Ovary (tissue), 9 donors: Measurements from ENCODE around the gene FLNC. TPM values are rescaled to one million over a fixed set of nuclear protein-coding genes. Genes with fewer than 3 reads are reported as not detected.

ENCODE experiments used
- DNase-seq, 5 donors: peaks; one replicate each; pipeline ENCODE4 v3.0.0-alpha.2; 2019 to 2020
- H3K27ac ChIP-seq, 2 donors: fragments of 200-600 bp; one replicate each; pipeline versions ENCODE4 v1.5.1 to v1.8.0; 2019 to 2022
- H3K27me3 ChIP-seq: fragments of 200-600 bp; one replicate; pipeline ENCODE4 v1.8.0; 2022
- H3K36me3 ChIP-seq: fragments of 200-600 bp; sonication (generic); one replicate; pipeline ENCODE4 v1.5.1; 2019
- H3K4me1 ChIP-seq: one replicate; pipeline ENCODE4 v1.8.1; 2013; ENCODE audit warnings: mild to moderate bottlenecking, moderate library complexity; ENCODE audit not compliant: insufficient read depth
- H3K4me3 ChIP-seq: fragments of 200-600 bp; sonication (generic); one replicate; pipeline ENCODE4 v1.5.1; 2017
- H3K9me3 ChIP-seq, 2 donors: fragments of 200-600 bp in 1 of 2; sonication (generic) in 1 of 2; one replicate each; pipeline versions ENCODE4 v1.5.1 to v1.8.1; 2013 to 2019; ENCODE audit warnings: mild to moderate bottlenecking in 1 of 2, moderate library complexity in 1 of 2
- CTCF ChIP-seq, 3 donors: fragments of 450-650 bp in 2 of 3; fragments of 200-600 bp in 1 of 3; IDR thresholded peaks; one replicate each; pipeline versions ENCODE4 v1.5.1 to v1.8.0; 2016 to 2022; ENCODE audit warnings: antibody characterized with exemption in 3 of 3, mild to moderate bottlenecking in 1 of 3
- EP300 ChIP-seq: sonication (generic); formaldehyde crosslinking; IDR thresholded peaks from one replicate; pipeline ENCODE4 v1.6.1; 2017; ENCODE audit warnings: antibody characterized with exemption
- POLR2A ChIP-seq: fragments of 450-650 bp; IDR thresholded peaks from one replicate; pipeline ENCODE4 v1.6.1; 2017; ENCODE audit warnings: antibody characterized with exemption, mild to moderate bottlenecking, moderate library complexity
- WGBS, 3 donors: extraction: QIAGEN DNeasy Blood & Tissue Kit in 1 of 3; methylation state at CpG; one replicate each; pipeline versions ENCODE4 v1.1.5 to v1.1.7; 2013 to 2017; 5-methylcytosine and 5-hydroxymethylcytosine counted together
- intact Hi-C, 4 donors: fragments of 100-400 bp; cut with DNase I; formaldehyde crosslinking; loops; one replicate each; pipeline versions ENCODE4 v1.11.0 to v1.15.1; 2022 to 2023
- polyA plus RNA-seq, 2 donors: library from polyadenylated mRNA; stranded (reverse); fragments of 200-250 nt in 1 of 2; fragments of 350-450 nt in 1 of 2; fragmentation: Illumina TruSeq in 1 of 2; extraction: RNeasy Lipid Tissue Mini Kit (QIAGEN cat#74804) in 1 of 2; gene quantifications; one replicate each; pipeline ENCODE4 v1.2.3, GENCODE V29; 2013 to 2014
- total RNA-seq, 7 donors: library from RNA; depleted of rRNA in 2 of 7; stranded (reverse); fragments of >200 nt in 2 of 7; fragmentation: NEBNext Ultra II Directional in 3 of 7; extraction: Animal tissue kit (Norgen Biotek cat#: 25700) in 3 of 7; gene quantifications; one replicate each; pipeline versions ENCODE4 v1.1.0 to v1.2.4, GENCODE V29; 2016 to 2023
- donor health status: DM: no; HTN: no; CAD: no; lungs with moderate emphysema.
- donor health status: DM: no; HTN: no; CAD: no.
- donor health status: Bipolar disorder and iron deficiency.
- donor health status: DM: yes; HTN: yes; CAD: no.
- donor health status: DM: no; HTN: no; CAD: no.
- donor health status: DM: yes; HTN: yes; CAD: no.

Gene FLNC
- total and polyA plus RNA-seq, 9 donors, result 6.5 to 51.2 (median 16.4) TPM

DNA sequence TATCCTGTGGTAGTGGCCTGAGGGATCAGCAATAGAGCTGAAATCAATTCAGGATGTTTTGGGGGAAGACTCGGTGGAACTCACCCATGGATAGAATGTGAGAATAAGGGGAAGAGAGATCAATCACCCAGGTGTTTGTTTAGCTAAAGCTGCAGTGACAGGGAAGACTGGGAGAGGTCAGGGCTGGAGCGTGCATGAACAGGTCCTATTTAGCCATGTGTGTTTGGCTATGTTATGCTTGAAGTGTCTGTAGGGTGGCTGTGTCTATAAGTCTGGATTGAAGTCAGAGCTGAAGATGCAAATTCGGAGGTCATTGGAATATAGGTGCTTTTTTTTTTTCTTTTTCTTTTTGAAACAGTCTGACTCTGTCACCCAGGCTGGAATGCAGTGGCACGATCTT, 37.0 kb downstream of the FLNC start:
- H3K36me3 ChIP-seq, result no peaks in the 10 kb centered on the region
- no peak overlapping the region for H3K4me3 ChIP-seq
- intact Hi-C loops, result no loop called here
- TF ChIP-seq EP300 (no peak), POLR2A (no peak), CTCF (IDR thresholded peaks at IDR 0.05) (no peak)
- H3K4me1 ChIP-seq, result peaks cover 10% of the 10 kb centered on the region
- H3K27me3 ChIP-seq, result no peaks in the 10 kb centered on the region
- no peak for DNase-seq
- 85 to 91% (median 86%) methylated on average over 4 of the region's 4 CpGs for WGBS, 3 donors
- H3K27ac ChIP-seq, result no peak overlapping the region
- no peaks in the 10 kb centered on the region for H3K9me3 ChIP-seq

DNA sequence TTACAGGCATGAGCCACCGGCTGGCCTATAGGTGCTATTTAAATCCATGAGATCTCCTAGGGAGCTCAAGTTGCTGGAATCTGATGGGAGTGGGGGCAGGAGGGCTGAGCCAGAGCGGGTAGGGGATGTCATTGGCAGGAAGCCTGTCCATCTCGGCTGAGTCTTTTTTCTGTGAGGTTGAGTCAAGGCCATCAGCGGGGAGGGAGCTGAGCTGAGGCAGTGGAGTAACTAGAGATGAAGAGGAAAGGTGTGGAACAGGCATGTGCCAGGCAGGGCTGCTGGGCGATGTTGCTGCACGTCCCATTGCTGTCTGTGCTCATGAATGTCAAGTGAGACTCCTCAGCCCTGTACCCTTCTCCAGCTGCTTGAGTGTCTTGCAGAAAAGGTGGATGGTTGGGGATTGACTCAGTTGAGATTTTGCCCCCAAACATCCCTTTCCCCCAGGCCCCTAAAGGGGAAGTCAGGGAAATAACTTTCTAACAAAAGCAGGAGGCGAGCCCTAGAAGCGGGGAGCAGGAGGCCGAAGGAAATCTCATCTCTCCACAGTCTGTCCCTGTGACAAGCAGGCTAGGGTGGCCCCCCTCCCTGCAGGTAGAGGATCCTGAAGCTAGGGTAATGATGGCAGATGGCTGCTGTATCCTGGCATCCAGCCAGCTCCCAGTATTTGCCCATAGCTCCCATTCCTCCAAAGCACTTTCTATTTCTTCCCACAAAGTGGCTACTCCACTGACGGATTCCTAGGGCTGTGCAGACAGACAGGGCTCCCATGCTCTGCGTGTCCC, 37.8 kb downstream of the FLNC start:
- intact Hi-C loops, result no loop called here
- H3K4me1 ChIP-seq, result peaks cover 9% of the 10 kb centered on the region

DNA sequence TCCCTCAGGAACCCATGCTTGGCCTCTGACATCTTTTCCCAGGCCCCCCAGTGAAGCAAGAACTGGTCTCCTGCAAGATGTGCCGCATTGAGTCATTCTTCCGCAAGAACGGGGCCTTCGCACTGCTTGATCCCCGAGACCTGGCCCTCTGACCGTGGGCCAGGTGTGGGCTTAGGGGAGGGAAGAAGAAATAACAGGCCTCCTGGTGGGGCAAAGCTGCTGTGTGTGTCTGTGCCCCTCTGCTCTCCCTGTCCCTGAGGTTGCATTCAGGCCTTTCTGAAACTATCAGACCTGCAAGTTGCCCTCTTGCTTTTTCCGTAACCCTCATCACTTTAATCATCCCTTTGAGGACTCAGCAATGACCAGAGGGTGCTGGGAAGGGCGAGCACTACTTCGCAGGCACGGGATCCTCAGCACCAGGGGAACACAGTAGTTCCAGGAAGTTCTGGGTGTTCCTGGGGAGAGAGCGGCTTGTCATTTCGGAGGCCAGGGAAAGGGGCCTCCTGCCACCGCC, 38.5 kb downstream of the FLNC start:
- no peaks in the 10 kb centered on the region for H3K36me3 ChIP-seq
- no peak for TF ChIP-seq POLR2A
- no peak for TF ChIP-seq CTCF (IDR thresholded peaks at IDR 0.05)
- no peak for TF ChIP-seq EP300
- peaks cover 5% of the 10 kb centered on the region for H3K4me1 ChIP-seq
- peak overlapping the region; percentile 33 for H3K4me3 ChIP-seq
- H3K9me3 ChIP-seq, result no peaks in the 10 kb centered on the region
- no peak overlapping the region for H3K27ac ChIP-seq
- intact Hi-C loops, result no loop called here
- 52 to 62% (median 56%) methylated on average over 13 of the region's 13 CpGs for whole genome bisulfite sequencing, 3 donors
- no peak for DNase-seq
- no peaks in the 10 kb centered on the region for H3K27me3 ChIP-seq

More for the DNA sequence above, 37.8 kb downstream of the FLNC start:
- H3K4me3 ChIP-seq, result no peak overlapping the region
- no peaks in the 10 kb centered on the region for H3K36me3 ChIP-seq
- TF ChIP-seq POLR2A, result no peak
- no peak for TF ChIP-seq EP300
- DNase-seq, result no peak
- H3K9me3 ChIP-seq, result no peaks in the 10 kb centered on the region
- H3K27me3 ChIP-seq, result no peaks in the 10 kb centered on the region
- 73 to 80% (median 76%) methylated on average over 11 of the region's 11 CpGs for WGBS, 3 donors
- H3K27ac ChIP-seq, result no peak overlapping the region

GRCh38 chr7:128869138-128869943, 39.1 kb downstream of the FLNC start:
- 1 to 2% (median 1%) methylated on average over 38 to 86 of the region's 86 CpGs for WGBS, 3 donors
- TF ChIP-seq POLR2A (no peak), CTCF (IDR thresholded peaks at IDR 0.05) (peak in 1 of 3 donors; percentile 19)
- Histone ChIP-seq H3K4me1 (peaks cover 4% of the 10 kb centered on the region), H3K36me3 (no peaks in the 10 kb centered on the region), H3K27ac (no peak overlapping the region), H3K4me3 (peak overlapping the region; percentile 33), H3K9me3 (no peaks in the 10 kb centered on the region), H3K27me3 (no peaks in the 10 kb centered on the region)
- peak in 4 of 5 donors; percentile 36 to 58 (median 45) for DNase-seq
- intact Hi-C loops, result no loop called here
